Fibroblast of villous mesenchyme (primary cell): ENCODE measurements around the gene RSPH9. TPM values are rescaled to one million over a fixed set of nuclear protein-coding genes. Genes with fewer than 3 reads are reported as not detected.
"Not testable (repeated sequence)": the region's sequence is repeated elsewhere in the genome, so short reads cannot be mapped to it uniquely, and the experiment has no call there.

Experiments used
- DNase-seq: peaks from one replicate; pipeline ENCODE4 v3.0.0-alpha.2; 2010; ENCODE audit warnings: low read depth
- H3K4me3 ChIP-seq: 2 replicates; pipeline ENCODE4 v1.5.1; 2011; ENCODE audit warnings: low read depth, mild to moderate bottlenecking, low read length
- total RNA-seq: library from RNA; depleted of rRNA; stranded (reverse); fragments of >200 nt; gene quantifications from 2 replicates; pipeline ENCODE4 v1.2.3, GENCODE V29; 2012
- TF ChIP-seq, protein P1 (sequence below): IDR thresholded peaks from 2 replicates; pipeline ENCODE4 v1.5.1; 2012; ENCODE audit warnings: low read depth, mild to moderate bottlenecking, low read length; ENCODE audit not compliant: insufficient read depth

Gene RSPH9
- total RNA-seq, 1 donor: 0.86 TPM

DNA sequence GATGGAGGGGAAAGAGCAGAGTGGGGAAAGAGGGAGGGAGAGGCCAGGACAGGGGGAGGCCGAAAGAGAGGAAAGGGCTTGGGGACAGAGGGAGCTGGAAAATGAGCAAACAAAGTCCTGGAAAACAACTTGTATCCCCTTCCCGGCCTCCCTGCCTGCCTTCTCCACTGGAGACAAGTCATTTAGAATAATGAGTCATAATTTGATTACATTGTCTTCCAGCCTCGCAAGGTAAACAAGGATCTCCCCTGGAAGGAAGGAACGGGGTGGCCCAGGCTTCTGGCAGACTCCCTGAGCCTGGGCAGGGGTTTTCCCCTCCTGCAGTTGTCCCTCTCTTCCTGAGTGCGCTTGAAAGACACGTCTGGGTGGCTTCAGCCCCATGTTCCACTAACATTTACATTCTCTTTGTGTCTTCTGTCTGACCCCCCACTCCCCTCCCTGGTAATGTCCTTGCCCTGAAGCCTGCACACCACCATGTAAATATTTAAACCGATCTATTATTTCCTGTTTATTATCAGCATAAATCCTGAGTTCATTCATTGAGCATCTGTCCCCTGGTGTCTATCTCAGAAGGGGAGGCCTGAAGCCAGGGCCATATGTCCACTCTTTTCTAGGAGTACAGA, 54.8 kb downstream of the RSPH9 start:
- DNase-seq: peak; percentile 80
- TF ChIP-seq, protein P1, sequence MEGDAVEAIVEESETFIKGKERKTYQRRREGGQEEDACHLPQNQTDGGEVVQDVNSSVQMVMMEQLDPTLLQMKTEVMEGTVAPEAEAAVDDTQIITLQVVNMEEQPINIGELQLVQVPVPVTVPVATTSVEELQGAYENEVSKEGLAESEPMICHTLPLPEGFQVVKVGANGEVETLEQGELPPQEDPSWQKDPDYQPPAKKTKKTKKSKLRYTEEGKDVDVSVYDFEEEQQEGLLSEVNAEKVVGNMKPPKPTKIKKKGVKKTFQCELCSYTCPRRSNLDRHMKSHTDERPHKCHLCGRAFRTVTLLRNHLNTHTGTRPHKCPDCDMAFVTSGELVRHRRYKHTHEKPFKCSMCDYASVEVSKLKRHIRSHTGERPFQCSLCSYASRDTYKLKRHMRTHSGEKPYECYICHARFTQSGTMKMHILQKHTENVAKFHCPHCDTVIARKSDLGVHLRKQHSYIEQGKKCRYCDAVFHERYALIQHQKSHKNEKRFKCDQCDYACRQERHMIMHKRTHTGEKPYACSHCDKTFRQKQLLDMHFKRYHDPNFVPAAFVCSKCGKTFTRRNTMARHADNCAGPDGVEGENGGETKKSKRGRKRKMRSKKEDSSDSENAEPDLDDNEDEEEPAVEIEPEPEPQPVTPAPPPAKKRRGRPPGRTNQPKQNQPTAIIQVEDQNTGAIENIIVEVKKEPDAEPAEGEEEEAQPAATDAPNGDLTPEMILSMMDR: no peak
- no peak overlapping the region for H3K4me3 ChIP-seq

DNA sequence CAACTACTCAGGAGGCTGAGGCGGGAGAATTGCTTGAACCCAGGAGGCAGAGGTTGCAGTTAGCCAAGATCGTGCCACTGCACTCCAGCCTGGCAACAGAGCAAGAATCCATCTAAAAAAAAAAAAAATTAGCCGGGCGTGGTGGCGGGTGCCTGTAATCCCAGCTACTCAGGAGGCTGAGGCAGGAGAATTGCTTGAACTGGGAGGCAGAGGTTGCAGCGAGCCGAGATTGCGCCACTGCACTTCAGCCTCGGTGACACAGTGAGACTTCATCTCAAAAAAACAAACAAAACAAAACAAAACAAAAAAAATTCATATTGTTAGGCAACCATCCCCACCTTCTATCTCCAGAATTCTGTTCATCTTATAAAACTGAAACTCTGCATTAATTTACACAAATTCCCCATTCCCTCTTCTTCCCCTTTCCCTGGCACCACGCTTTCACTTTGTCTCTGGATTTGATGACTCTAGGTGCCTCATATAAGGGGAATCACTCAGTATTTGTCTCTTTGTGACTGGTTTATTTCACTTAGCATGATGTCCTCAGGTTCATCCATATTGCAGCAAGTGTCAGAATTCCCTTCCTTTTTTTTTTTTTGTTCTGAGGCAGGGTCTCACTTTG, 56.2 kb downstream of the RSPH9 start:
- not testable (repeated sequence) for DNase-seq, H3K4me3 ChIP-seq

DNA sequence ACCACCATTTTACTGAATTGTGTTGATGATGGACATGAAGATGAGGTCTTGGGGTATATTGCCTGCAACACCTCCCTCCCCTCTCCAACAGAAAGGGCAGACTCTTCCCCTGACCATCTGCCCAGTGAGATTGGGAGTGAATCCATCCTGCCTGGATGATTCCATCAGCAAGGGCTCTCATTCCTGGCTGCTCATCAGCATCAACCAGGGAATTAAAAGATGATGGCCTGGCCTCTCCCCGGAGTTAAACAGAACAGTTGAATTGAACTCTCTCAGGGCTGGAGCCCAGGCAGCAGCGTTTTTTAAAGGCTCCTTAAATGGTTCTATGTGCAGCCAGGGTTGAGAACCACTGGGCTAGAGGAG, 57.3 kb downstream of the RSPH9 start:
- DNase-seq: no peak
- H3K4me3 ChIP-seq: no peak overlapping the region
- TF ChIP-seq, protein P1: no peak

DNA sequence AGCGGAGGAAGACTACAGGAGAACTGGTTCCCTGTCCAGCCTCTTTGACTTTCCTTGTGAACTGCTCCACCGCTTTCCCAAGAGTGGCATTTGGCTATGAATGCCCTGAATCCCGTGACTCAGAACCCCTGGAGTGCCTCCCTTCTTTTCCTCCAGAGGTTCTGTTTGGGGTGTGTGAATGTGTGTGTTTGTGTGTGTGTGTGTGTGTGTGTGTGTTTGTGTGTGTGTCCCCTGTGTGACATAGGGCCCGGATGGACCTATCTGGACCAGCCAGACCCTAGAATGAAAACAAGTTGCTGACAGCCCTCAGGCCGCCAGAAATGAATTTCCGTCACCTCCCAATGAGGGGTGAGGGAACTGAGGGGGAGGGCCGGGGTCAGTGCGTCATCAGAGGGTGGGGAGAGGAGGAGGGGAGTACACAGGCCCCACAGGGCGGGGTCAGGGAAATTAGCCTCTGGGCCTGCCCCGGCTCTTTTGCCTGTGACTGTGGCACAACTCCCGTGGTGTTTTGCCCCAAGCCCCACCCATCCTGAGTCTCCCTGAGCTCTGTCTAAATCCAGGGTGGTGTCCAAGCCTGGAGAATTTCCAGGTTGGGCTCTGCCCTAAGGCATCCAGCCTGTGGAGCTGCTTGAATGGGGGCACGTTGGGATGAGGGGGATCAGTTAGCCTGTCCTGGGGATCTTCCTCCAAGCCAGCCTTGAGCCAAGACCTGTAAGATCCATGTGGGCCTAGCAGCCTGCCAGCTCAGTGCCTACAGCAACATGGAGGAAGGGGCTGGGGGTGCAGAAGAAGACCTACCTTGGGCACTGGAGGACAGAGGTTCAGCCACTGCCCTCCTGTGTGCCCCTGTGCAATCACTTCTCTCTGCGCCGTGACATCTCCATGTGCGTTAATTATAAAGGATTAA, 58.0 kb downstream of the RSPH9 start:
- DNase-seq: peak; percentile 98
- H3K4me3 ChIP-seq: no peak overlapping the region
- TF ChIP-seq, protein P1: no peak

DNA sequence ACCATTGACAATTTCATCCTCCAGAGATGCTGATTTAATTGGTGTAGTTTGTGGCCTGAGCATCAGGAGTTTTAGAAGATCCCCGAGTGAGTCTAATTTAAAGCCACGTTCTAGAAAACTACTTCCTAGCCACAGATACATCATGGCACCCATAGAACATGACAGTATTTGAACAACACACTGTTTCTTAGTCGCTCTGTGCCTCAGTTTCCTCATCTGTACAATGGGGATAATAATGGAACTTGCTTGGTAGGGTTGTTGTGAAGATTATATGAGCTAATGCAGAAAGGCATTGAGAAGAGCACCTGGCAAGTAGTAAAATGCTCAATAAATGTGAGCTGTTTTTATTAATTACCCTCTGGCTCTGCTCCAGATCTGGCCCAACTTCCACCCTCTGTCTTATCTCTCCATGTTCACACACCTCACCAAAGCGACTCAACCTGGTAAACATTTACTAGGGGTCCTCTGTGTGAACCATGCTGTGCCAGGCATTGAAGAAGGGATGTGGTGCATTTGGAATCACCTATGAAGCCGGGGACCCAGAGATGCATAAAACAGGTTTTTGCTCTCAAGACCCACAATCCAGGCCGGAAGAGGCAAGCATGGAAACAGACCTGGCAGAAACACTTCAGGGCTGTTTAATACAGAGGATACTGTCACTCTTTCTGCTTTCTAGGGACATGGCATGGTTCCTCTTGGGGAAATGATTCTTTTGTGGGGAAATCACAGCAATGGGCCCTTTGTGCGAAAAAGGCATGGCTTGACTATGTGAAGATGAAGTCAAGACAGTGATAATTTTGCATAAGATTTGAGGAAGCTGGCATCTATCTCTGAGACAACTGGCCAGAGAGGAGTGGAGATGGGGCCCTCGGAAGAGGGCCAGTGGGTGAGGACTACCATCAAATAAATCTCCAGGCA, 58.9 kb downstream of the RSPH9 start:
- TF ChIP-seq, protein P1: no peak
- no peak for DNase-seq
- H3K4me3 ChIP-seq: no peak overlapping the region

DNA sequence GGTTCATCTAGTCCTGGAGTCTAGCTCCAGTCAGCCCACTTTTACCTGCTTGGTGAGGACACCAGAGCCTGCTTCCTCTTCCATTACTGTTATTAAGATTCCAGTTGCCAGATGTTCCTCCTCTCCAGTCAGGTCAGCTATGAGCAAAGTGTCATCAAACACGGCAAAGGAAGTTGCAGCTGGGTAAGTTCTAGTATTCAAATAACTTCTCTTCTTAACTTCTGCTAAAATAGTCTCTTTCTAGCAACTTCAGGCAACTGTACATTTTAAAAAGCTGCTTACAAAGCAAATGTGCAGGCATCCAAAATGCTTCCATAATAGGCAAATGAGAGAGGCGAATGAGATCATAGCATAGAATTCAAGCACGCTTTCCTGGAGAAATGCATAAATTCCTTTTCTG, 61.2 kb downstream of the RSPH9 start:
- DNase-seq: peak; percentile 77
- TF ChIP-seq, protein P1: no peak

More for the DNA sequence above, 61.2 kb downstream of the RSPH9 start:
- no peak overlapping the region for H3K4me3 ChIP-seq
